ENCODE results near the gene ERC1. TPM values are rescaled to one million over a fixed set of nuclear protein-coding genes. Genes with fewer than 3 reads are reported as not detected.
A peak's percentile ranks its signal among the peaks of the same experiment; 100 is the strongest.
"Not testable (repeated sequence)": the region's sequence is repeated elsewhere in the genome, so short reads cannot be mapped to it uniquely, and the experiment has no call there.

Gene ERC1
- total RNA-seq, 1 experiment from 2014 or later, result 54.7 TPM

DNA sequence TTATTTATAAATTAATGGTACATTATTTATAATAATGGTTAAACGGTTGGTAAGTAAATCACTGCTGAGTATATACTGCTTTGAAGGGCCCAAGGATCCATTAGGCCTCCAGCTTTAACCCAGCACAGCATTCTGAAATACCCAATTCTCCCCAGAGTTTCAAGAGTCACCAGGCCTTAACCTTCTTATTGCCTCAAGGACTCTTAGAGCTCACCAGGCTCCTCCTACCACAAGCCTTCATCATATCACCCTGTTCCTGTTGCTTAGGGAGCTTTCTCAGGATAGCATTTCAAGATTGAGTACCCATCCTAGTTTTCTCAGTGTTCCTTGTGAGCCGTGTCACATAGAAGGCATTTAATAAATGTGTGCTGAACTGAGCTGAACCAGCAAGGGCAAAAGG lies 360.9 kb downstream of the ERC1 start:
- no peak for DNase-seq (ENCODE audit: low spot score)
- in situ Hi-C loops (cut with HindIII; ENCODE audit: low sequenced_read_pairs), result no loop called here

DNA sequence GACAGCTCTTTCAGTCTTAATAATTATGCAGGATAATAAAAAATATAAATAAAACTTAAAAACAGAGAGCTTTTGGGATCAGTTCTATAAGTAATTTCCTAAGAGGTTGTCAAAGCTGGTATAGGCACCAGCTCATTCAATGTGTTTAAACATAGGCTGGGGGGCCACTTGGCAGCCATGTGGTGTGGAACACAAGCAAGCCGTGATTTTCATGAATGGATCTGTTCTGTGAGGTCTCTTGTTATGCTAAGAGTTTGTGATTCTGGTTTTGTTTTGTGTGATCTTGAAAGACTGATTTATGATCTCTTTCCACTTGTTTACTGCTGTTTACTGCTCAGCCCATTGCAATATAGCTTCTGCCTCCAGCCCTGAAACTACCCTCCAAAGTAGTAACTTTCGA lies 362.4 kb downstream of the ERC1 start:
- in situ Hi-C loops (cut with HindIII; ENCODE audit: low sequenced_read_pairs), result no loop called here
- DNase-seq (ENCODE audit: low spot score), result no peak

DNA sequence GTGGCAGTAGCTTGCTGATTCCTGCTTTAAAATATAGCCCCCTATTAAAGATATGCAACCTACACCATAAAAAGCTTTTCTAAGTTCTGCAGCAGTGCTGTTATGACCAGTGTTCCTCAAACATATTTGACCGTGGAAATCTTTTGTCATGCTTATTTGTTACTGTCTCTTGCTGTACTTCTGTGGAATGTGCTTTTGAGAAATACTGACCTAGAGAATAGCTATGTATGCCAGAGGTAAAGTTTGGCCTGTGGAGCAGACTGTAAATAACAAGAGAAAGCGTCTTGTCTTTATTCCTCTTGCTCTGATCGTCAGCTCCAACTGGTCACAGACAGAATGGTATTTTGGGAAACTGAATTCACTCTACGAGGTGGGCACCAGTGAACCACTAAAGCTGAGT lies 364.4 kb downstream of the ERC1 start:
- in situ Hi-C loops (cut with HindIII; ENCODE audit: low sequenced_read_pairs), result no loop called here
- no peak for DNase-seq (ENCODE audit: low spot score)

DNA sequence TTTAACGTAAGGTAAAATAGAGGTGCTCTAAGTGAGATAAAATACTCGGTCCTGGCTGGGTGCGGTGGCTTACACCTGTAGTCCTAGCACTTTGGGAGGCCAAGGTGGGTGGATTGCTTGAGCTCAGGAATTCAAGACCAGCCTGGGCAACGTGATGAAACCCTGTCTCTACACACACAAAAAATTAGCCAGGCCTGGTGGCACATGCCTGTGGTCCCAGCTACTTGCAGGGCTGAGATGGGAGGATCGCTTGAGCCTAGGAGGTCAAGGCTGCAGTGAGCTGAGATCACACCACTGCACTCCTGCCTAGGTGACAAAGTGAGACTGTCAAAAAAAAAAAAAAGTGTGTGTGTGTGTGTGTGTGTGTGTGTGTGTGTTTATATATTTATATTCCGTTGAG lies 364.8 kb downstream of the ERC1 start:
- DNase-seq (ENCODE audit: low spot score); in situ Hi-C loops (cut with HindIII; ENCODE audit: low sequenced_read_pairs): not testable (repeated sequence)

DNA sequence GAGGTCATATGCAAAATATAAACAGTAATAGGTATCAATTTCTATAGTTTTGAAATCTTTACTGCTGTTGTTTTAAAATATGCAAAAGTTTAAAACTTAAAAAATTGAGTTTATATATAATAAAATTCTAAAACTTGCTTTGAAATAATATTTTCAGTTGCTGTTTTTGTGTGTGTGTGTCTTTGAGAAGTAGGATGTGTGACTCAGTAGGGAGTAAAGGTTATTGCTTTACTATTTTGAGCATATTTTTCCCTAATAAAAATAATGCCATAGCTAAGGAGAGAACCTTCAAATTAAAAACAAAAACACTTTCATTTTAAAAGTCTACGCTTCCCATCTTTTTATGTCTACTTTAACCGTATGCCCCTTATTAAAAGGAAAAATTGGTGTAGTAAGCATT lies 365.3 kb downstream of the ERC1 start:
- no peak for DNase-seq (ENCODE audit: low spot score)
- in situ Hi-C loops (cut with HindIII; ENCODE audit: low sequenced_read_pairs), result no loop called here

DNA sequence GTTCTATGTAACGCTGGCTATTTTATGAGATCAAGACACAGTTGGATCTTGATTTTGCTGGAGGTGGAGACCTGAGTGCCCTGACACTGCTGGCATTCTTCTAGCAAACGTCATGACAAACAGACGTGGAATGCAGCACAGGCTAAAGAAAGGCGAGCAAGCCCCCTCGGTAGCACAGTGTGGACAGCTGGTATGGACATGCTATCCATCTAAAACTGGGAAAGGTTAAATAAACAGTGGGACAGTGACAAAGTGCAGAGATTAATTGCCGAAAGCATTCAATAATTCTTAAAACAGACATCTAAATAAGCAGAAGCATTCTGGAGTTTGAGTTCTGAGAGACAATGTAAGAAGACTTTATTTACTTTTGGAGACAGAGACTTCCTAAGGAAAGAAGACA lies 366.1 kb downstream of the ERC1 start:
- no peak for DNase-seq (ENCODE audit: low spot score)
- in situ Hi-C loops (cut with HindIII; ENCODE audit: low sequenced_read_pairs), result no loop called here

DNA sequence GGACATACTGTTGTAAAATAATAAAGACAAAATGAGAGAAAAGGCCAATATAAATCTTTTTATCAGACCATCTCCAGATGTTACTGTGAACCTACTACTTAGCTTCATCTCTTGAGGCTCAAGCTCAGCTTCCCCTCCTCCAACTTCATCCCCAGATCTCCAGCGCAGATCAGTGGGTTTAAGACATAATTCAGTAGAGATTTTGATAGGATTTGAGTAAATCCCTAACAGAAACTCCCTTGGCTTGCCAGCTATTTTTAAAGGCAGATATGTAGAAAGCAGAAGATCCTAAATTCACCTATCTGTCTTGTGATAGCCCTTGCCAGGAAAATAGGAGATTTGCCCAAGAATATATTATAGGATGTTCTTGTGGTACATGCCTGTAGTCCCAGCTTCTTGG lies 366.7 kb downstream of the ERC1 start:
- in situ Hi-C loops (cut with HindIII; ENCODE audit: low sequenced_read_pairs), result no loop called here
- no peak for DNase-seq (ENCODE audit: low spot score)

DNA sequence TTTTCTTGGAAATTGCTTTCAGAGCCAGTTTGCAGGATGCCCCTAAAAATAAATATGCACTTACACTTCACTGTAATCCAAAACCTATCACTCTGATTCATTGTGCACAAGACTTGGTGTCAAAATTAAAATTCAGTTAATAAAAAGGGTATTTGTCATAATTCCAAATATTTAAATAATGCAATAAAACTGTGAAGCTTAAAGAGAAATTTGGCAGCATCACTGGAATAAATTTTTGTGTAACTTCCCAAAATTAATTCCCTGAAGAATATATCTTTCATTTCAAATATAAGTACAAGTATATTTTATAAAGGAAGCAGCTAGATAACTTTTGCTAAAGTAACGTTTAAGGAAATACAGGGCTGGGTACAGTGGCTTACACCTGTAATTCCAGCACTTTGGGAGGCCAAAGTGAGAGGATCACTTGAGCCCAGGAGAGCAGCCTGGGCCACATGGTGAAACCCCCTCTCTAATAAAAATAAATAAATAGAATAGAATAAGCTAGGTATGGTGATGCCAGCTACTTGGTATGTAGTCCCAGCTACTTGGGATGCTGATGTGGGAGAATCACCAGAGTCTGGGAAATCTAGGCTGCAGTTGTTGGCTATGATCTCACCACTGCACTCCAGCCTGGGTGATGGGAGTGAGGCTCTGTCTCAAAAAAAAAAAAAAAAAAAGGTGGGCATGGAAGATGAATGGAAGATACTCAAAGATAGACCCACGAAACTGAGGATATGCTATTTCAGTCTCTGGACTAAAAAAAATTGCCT lies 369.6 kb downstream of the ERC1 start:
- in situ Hi-C loops (cut with HindIII; ENCODE audit: low sequenced_read_pairs), result no loop called here
- no peak for DNase-seq (ENCODE audit: low spot score)

DNA sequence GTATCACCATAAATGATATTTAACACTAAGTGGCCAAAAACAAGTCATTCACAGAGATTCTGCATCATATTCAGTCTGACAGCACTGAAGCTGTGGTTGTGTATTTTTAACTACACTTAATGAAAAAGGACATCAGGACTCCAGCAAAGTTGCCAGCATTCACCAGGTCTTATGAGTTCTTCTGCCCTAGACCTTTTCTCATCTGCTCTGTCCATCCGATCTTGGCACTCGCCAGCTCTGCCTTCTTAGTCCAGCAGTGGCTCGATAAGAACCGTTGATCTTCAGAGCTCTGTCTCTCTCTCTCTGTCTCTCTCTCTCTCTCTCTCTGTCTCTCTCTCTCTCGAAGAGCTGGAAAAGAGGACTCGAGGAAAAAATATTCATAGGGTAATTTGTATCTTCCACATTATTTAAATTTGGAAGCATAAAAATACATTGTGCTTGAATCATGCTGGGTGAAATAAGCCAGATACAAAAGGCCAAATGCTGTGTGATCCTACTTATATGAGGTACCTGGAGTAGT lies 371.2 kb downstream of the ERC1 start:
- in situ Hi-C loops (cut with HindIII; ENCODE audit: low sequenced_read_pairs), result no loop called here
- DNase-seq (ENCODE audit: low spot score), result no peak

DNA sequence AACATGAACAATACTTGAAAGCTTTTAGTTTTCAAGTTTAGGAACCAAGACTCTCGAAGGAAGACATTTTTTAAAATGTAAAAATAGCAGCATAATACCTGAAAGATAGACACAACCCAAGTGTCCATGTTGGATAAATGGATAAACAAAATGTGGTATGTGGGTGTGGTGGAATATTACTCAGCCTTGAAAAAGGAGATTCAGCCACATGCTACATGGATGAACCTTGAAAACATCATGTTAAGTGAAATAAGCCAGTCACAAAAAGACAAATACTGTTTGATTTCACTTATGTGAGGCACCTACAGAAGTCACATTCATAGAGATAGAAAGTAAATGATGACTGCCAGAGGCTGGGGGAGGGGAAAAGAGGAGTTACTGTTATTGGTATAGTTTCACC lies 374.7 kb downstream of the ERC1 start:
- no peak for DNase-seq (ENCODE audit: low spot score)
- in situ Hi-C loops (cut with HindIII; ENCODE audit: low sequenced_read_pairs), result no loop called here

DNA sequence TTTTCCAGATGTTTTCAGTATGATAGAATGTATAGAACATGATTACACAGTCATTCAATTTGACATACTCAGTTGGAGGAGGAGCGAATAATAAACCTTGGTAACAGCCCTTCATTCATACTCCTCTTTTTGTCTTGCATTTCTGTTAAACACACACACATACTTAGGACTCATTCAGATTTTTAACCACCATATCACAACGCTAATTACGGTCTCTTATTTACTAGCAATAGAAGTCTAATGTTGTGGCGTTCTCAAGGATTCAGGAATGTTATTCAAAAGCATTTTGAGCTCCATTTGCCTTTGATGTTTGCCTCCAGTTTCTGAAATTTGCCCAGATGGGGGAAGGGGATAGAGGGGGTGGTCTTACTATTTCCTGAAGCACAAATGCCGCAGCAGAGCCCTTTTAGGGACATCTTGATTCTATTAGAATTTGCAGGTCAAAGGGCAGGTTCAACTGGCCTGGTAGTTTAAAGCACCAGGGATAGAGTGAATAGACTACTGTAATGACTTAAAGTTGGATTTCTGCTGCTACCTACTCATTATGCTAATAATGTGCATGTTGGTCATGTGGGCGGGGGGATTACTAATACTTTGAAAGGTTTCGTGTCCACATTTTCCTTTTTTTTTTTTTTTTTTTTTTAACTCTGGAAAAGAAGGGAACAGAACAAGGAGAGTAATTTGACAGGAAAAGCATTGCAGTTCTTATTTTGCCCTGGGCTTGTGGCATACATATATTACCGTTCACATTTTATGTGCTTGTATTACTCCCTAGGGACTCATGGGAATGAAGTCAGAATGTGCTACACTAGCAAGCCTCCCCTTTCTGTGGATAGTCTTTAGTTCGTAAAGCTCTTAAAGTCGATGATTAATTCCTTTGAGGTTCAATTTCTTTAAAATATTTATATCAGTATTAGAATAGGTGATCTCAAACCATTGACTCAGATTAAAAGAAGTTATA lies 376.6 kb downstream of the ERC1 start:
- in situ Hi-C loops (cut with HindIII; ENCODE audit: low sequenced_read_pairs), result no loop called here
- no peak for DNase-seq (ENCODE audit: low spot score)

DNA sequence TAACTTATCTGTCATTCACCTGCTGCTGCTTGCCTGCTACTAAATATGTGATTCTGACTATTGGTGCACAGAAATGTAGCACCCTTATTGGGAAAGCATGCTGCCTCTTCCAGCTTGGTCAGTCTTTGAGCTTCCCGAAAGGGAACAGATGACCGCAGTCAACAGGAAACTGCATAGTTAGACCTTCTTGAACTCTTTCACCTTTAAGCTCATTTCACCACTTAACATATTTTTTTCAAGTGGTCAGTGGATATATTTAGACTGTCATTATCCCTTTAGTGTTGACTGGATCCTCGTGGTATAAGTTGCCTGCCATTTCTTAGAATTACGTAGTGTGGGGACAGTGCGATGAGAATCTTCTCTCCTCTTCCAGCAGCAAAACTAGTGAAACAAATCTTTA lies 378.4 kb downstream of the ERC1 start:
- no peak for DNase-seq (ENCODE audit: low spot score)
- in situ Hi-C loops (cut with HindIII; ENCODE audit: low sequenced_read_pairs), result no loop called here

DNA sequence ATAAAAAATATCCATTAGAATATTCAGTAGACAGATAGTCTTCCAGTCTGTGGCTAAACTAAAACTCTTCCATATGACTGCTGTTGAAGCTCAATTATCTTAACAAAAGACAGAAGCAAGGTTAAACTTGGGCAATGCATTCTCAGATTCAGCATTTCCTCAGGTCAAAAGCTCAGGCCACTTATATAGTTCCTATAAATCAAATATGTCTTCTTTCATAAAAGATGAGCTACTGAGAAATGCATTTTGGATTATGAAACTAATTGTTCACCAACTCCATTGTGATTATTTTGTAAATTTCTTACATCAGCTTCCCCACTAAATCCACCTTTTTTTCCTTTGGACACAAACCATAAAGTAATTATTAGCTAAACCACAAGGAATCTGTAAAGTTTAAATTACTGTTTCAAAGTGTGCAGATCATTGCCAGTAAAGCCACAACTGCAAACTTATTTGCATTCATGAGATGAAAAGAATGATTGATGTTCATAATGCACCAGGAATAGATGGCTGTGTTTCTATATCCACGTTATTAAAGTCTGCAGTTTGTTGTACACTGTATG lies 379.0 kb downstream of the ERC1 start:
- DNase-seq (ENCODE audit: low spot score), result no peak
- in situ Hi-C loops (cut with HindIII; ENCODE audit: low sequenced_read_pairs), result no loop called here

DNA sequence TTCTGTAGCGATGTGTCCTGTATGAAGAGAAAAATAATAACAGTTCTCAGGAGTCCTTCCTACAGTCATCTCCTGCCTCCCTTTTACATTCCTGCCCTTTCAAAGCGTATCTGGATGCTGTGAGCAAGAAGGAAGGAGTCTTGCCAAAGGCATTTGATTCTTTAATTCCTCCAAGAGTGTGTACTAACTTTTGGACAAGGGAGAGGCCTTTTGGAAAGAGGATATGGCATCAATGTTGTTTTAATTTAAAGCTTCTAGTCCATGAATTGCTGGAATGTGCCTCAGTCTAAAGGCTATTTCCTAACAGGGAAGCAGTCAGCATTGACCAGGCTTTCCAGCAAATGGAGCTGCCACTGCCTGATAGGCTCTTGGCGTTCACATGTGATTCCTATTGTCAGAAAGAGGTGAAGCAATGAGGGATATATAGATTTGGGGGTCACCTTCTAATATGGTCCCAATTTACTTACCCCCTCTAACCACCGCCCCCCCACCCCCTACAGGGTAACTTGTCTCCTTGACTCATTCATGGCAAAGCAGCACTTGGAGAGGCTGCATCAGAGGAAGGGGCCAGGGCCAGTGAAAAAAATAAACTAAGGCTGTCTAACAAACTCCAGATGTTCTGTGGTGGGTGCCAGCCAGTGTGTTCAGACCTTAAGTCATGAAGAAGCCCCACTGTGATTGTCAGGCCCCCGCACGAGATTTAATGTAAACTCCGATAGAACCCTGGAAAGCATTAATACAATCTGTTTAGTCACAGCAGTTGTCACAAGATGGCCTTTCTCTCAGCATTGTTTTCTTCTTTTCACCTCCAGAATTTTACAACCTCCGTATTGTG lies 383.1 kb downstream of the ERC1 start:
- DNase-seq (ENCODE audit: low spot score), result no peak
- in situ Hi-C loops (cut with HindIII; ENCODE audit: low sequenced_read_pairs), result no loop called here

DNA sequence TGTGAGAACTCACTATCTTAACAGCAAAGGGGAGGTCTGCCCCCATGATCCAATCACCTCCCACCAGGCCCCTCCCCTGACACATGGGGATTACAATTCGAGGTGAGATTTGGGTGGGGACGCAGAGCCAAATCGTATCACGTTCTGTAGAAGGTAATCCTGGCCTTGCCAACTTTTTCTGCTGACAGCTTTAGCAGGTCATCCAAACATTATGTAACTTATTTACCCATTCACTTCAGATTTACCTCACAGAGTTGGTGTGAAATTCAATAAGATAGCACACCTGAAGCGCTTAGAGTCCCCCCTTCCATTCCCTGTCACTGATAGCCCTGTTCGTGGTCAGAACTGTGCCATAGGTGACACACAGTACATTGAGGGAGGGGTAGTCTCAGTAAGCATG lies 384.3 kb downstream of the ERC1 start:
- DNase-seq (ENCODE audit: low spot score), result no peak
- in situ Hi-C loops (cut with HindIII; ENCODE audit: low sequenced_read_pairs), result no loop called here

DNA sequence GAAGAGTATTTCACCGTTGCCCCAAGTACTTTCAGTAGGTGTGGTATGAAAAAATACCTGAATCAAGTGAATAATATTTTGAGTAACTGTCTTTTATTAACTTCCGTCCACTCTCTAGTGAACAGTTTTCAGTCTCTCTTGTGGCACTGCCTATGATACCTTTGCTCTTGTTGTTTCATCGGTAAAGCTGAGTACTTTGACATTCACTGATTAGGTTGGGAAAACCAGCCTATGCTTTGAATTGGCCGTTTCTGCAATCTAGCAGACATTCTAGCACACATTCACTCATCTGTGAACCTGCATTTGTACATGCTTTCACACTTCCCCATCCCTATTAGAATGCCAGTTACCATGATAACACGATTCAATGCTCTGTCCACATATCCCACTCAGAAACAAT lies 386.1 kb downstream of the ERC1 start:
- no peak for DNase-seq (ENCODE audit: low spot score)
- in situ Hi-C loops (cut with HindIII; ENCODE audit: low sequenced_read_pairs), result no loop called here

DNA sequence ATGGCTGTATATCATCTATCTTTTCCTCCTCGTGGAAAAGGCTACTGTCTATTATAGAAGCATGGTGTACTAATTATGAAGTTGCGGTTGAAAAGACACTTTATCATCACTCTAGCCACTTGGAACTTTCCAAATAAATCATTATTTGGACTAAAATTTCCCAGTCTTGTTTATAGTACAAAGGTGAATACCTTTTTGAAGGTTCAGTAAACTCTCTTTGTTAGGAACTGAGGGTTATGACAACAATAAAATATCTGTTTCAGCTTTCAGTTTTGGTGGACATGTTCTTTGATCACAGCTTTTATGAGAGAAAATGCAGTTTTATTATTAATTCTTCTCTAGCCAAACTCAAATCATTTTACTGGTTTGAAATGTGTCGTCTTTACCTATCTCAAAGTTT lies 386.7 kb downstream of the ERC1 start:
- in situ Hi-C loops (cut with HindIII; ENCODE audit: low sequenced_read_pairs), result no loop called here
- no peak for DNase-seq (ENCODE audit: low spot score)

DNA sequence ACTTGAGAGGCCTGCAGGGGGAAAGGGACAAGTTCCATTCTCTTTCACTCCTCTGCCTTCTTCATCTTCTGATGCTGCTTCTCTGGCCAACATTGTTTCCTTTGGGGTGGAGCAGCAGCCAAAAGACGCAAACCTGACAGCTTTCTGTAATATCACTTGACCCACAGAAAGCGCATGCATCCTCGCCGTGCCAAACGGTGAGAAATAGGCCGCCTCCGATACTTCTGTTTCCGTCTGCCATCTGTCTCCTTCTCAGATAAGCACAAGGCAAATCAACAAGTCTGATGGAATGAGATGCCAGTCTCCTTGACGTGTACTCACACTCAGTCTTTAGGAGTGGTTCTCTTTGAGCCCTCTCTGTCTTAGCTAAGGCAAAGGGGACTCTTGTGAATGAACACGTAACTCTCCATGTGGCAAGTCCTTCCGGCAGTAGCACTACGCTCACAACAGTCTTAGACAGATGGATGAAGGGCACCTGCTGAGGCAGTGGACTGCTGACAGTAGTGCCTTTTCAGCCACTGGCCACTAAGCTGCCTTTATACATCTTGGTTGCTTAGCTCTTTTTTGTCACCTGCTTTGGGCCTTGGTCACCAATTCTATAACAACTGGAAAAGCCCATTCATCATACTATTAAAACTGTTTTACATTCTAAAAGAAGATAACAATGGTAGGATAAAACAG lies 389.3 kb downstream of the ERC1 start:
- in situ Hi-C loops (cut with HindIII; ENCODE audit: low sequenced_read_pairs), result no loop called here
- DNase-seq (ENCODE audit: low spot score), result peak; percentile 94

DNA sequence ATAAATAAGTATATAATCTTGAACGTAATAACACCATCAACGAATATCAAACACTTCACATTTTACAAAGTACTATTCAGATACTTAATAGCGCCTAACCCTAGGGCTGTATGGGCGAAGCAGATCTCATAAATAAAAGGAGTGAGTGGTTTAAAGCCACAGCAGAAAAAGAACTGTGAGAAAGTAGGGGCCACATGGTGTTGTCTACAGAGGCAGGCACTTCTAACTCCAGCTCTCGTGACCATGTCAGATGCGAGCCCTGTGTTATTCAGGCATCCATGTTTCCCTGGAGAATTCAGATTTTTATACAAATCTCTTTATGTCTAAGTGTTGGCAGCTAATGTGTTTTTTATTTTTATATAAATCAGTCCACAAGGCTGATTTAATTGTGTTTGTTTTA lies 391.1 kb downstream of the ERC1 start:
- no peak for DNase-seq (ENCODE audit: low spot score)
- in situ Hi-C loops (cut with HindIII; ENCODE audit: low sequenced_read_pairs), result no loop called here

Data from G401 (cell line).